ENCODE measurements around the gene KCNQ1. TPM values are rescaled to one million over a fixed set of nuclear protein-coding genes. Genes with fewer than 3 reads are reported as not detected.

Gene KCNQ1
- total and polyA plus RNA-seq, 2 of the 13 experiments (the other 11 are each of a cell fraction or from before 2014, with no cell fraction given), result 0.02 to 0.08 TPM

- no peak for TF ChIP-seq FOXO4 (CRISPR knock-in tag; conservative IDR thresholded peaks at IDR 0.05)
- TF ChIP-seq HMG20A (CRISPR knock-in tag; IDR thresholded peaks at IDR 0.05; ENCODE audit: borderline replicate concordance), result peak; percentile 59; the same call in 1 of the 2 replicates
- peak; percentile 92 for TF ChIP-seq ISL2 (CRISPR knock-in tag; IDR thresholded peaks at IDR 0.05)
- peak; percentile 98 for TF ChIP-seq HIC2 (CRISPR knock-in tag; IDR thresholded peaks at IDR 0.05; ENCODE audit: low read depth)
- TF ChIP-seq CCDC6 (CRISPR knock-in tag; IDR thresholded peaks at IDR 0.05), result peak; percentile 59; the same call in 1 of the 2 replicates
- no peak for TF ChIP-seq ZNF317 (CRISPR knock-in tag; IDR thresholded peaks at IDR 0.05)
- no peak for TF ChIP-seq CCAR2 (optimal IDR thresholded peaks at IDR 0.05; ENCODE audit: low read depth, low read length)
- TF ChIP-seq SIN3B (IDR thresholded peaks at IDR 0.05; ENCODE audit: low read length), result no peak
- TF ChIP-seq KDM2A (CRISPR knock-in tag; IDR thresholded peaks at IDR 0.05; ENCODE audit: borderline replicate concordance, low read depth), result peak; percentile 84
- peak; percentile 58 for TF ChIP-seq TFE3 (CRISPR knock-in tag; IDR thresholded peaks at IDR 0.05)
- no peak for TF ChIP-seq WIZ (CRISPR knock-in tag; IDR thresholded peaks at IDR 0.05)
- peak; percentile 91; the same call in 1 of the 2 replicates for TF ChIP-seq MTA1 (CRISPR knock-in tag; IDR thresholded peaks at IDR 0.05; ENCODE audit: borderline replicate concordance)
- 0 out of 2 replicates have a peak, but pooled peaks have one; percentile 51 for TF ChIP-seq ZBTB8A (CRISPR knock-in tag; IDR thresholded peaks at IDR 0.05; ENCODE audit: borderline replicate concordance, low read depth)
- TF ChIP-seq ZNF83 (CRISPR knock-in tag; IDR thresholded peaks at IDR 0.05; ENCODE audit: borderline replicate concordance), result no peak
- TF ChIP-seq AHR (CRISPR knock-in tag; IDR thresholded peaks at IDR 0.05), result peak; percentile 27; the same call in 1 of the 2 replicates
- TF ChIP-seq NONO (IDR thresholded peaks at IDR 0.05), result no peak
- 0 out of 2 replicates have a peak, but pooled peaks have one; percentile 59 for TF ChIP-seq NONO (CRISPR knock-in tag; conservative IDR thresholded peaks at IDR 0.05)
- peak; percentile 71; the same call in 1 of the 2 replicates for TF ChIP-seq RXRB (CRISPR knock-in tag; IDR thresholded peaks at IDR 0.05; ENCODE audit: borderline replicate concordance)
- no peak for TF ChIP-seq NFE2 (CRISPR knock-in tag; IDR thresholded peaks at IDR 0.05)
- no peak for TF ChIP-seq CENPX (CRISPR knock-in tag; IDR thresholded peaks at IDR 0.05)
- no peak for TF ChIP-seq ZNF614 (CRISPR knock-in tag; IDR thresholded peaks at IDR 0.05; ENCODE audit: borderline replicate concordance)
- TF ChIP-seq ZNF788 (CRISPR knock-in tag; IDR thresholded peaks at IDR 0.05; ENCODE audit: borderline replicate concordance), result peak; percentile 56; the same call in 1 of the 2 replicates
- no peak for TF ChIP-seq ZNF781 (CRISPR knock-in tag; IDR thresholded peaks at IDR 0.05; ENCODE audit: borderline replicate concordance, not compliant biosample characterization)
- no peak for TF ChIP-seq CBX1 (IDR thresholded peaks at IDR 0.05; ENCODE audit: low read depth)
- no peak for TF ChIP-seq ZBTB20 (CRISPR knock-in tag; IDR thresholded peaks at IDR 0.05; ENCODE audit: borderline replicate concordance, low read depth)
- peak; percentile 57; the same call in 1 of the 2 replicates for TF ChIP-seq TFAP4 (IDR thresholded peaks at IDR 0.05; ENCODE audit: borderline replicate concordance, low read depth)
These were observed 284.0 kb downstream of the KCNQ1 start (continued) for GRCh38 chr11:2728663-2729332.

Measured in HepG2 (cell line).